WTC11 (cell line): Measurements from ENCODE around the gene ST8SIA1. TPM values are rescaled to one million over a fixed set of nuclear protein-coding genes. Genes with fewer than 3 reads are reported as not detected.

Source experiments
- ATAC-seq: fragments of 200-7000 bp; cut with Tn5 transposase; 2 replicates; pipeline ENCODE4 v1.10.0; 2021; ENCODE audit warnings: mild to moderate bottlenecking, moderate library complexity
- CTCF ChIA-PET: fragments of 300-600 bp; sonication (Branson Sonifier 250); formaldehyde crosslinking; loops from one replicate; lab custom pipeline; 2021; ENCODE audit warnings: antibody characterized with exemption; lab: Charles Lee
- POLR2A ChIA-PET: fragments of 350-600 bp; sonication (Branson Sonifier 250); formaldehyde crosslinking; loops from one replicate; lab custom pipeline; 2021; ENCODE audit warnings: antibody characterized with exemption; lab: Charles Lee
- DNase-seq: peaks from one replicate; pipeline ENCODE4 v3.0.0; 2021; ENCODE audit warnings: low spot score
- H3K27ac Mint-ChIP-seq: 2 replicates; pipeline ENCODE4 v1.8.0; 2021; ENCODE audit warnings: mixed read lengths
- H3K27me3 Mint-ChIP-seq: 2 replicates; pipeline ENCODE4 v1.8.0; 2021; ENCODE audit warnings: low read depth, mild to moderate bottlenecking, moderate library complexity, mixed read lengths
- H3K36me3 Mint-ChIP-seq: 2 replicates; pipeline ENCODE4 v1.8.0; 2021; ENCODE audit warnings: mixed read lengths
- H3K4me1 Mint-ChIP-seq: 2 replicates; pipeline ENCODE4 v1.8.0; 2022; ENCODE audit warnings: mixed read lengths
- H3K4me3 Mint-ChIP-seq: 2 replicates; pipeline ENCODE4 v1.8.0; 2021; ENCODE audit warnings: mild to moderate bottlenecking, moderate library complexity, mixed read lengths
- H3K9me3 Mint-ChIP-seq: 2 replicates; pipeline ENCODE4 v1.8.0; 2021; ENCODE audit warnings: mixed read lengths
- CREB1 ChIP-seq: sonication (generic); formaldehyde crosslinking; IDR thresholded peaks from 2 replicates; pipeline ENCODE4 v1.8.0; 2023; ENCODE audit warnings: mild to moderate bottlenecking, missing genetic modification reagents
- E2F1 ChIP-seq: sonication (generic); formaldehyde crosslinking; IDR thresholded peaks from 2 replicates; pipeline ENCODE4 v1.8.0; 2022; ENCODE audit warnings: mild to moderate bottlenecking, missing genetic modification reagents
- ESRRA ChIP-seq: sonication (generic); formaldehyde crosslinking; IDR thresholded peaks from 2 replicates; pipeline ENCODE4 v1.8.1; 2022; ENCODE audit warnings: mild to moderate bottlenecking, missing genetic modification reagents, borderline replicate concordance
- HMGXB4 ChIP-seq: sonication (generic); formaldehyde crosslinking; IDR thresholded peaks from 2 replicates; pipeline ENCODE4 v1.8.1; 2023; ENCODE audit warnings: mild to moderate bottlenecking, moderate library complexity, missing genetic modification reagents
- IRF1 ChIP-seq: sonication (generic); formaldehyde crosslinking; IDR thresholded peaks from 2 replicates; pipeline ENCODE4 v1.8.0; 2023; ENCODE audit warnings: missing genetic modification reagents
- JUN ChIP-seq: sonication (generic); formaldehyde crosslinking; IDR thresholded peaks from 2 replicates; pipeline ENCODE4 v1.8.0; 2023; ENCODE audit warnings: mild to moderate bottlenecking, missing genetic modification reagents
- MLX ChIP-seq: sonication (generic); formaldehyde crosslinking; IDR thresholded peaks from 2 replicates; pipeline ENCODE4 v1.8.1; 2023; ENCODE audit warnings: mild to moderate bottlenecking, missing genetic modification reagents, moderate library complexity
- MXD4 ChIP-seq: fragments of 250-450 bp; sonication (Bioruptor Pico); IDR thresholded peaks from 2 replicates; pipeline ENCODE4 v1.8.0; 2021; ENCODE audit warnings: mild to moderate bottlenecking, moderate library complexity, borderline replicate concordance
- NR2C2 ChIP-seq: sonication (generic); formaldehyde crosslinking; IDR thresholded peaks from 2 replicates; pipeline ENCODE4 v1.8.0; 2022; ENCODE audit warnings: mild to moderate bottlenecking, missing genetic modification reagents
- NR3C1 ChIP-seq: sonication (generic); formaldehyde crosslinking; conservative IDR thresholded peaks from 2 replicates; pipeline ENCODE4 v1.8.1; 2023; ENCODE audit warnings: low read depth, mild to moderate bottlenecking, missing genetic modification reagents
- RELA ChIP-seq: sonication (generic); formaldehyde crosslinking; IDR thresholded peaks from 2 replicates; pipeline ENCODE4 v1.8.1; 2022; ENCODE audit warnings: missing genetic modification reagents, mild to moderate bottlenecking, borderline replicate concordance
- TEAD1 ChIP-seq: sonication (generic); formaldehyde crosslinking; IDR thresholded peaks from 2 replicates; pipeline ENCODE4 v1.8.0; 2022; ENCODE audit warnings: mild to moderate bottlenecking, missing genetic modification reagents
- USF2 ChIP-seq: sonication (generic); formaldehyde crosslinking; IDR thresholded peaks from 2 replicates; pipeline ENCODE4 v1.8.1; 2023; ENCODE audit warnings: mild to moderate bottlenecking, missing genetic modification reagents, moderate library complexity
- ZNF263 ChIP-seq: sonication (generic); formaldehyde crosslinking; IDR thresholded peaks from 2 replicates; pipeline ENCODE4 v1.8.1; 2022; ENCODE audit warnings: low read depth, mild to moderate bottlenecking, moderate library complexity, missing genetic modification reagents
- ZNF416 ChIP-seq: fragments of 250-450 bp; sonication (Bioruptor Pico); IDR thresholded peaks from 2 replicates; pipeline ENCODE4 v1.9.0; 2021; ENCODE audit warnings: mild to moderate bottlenecking, inconsistent platforms
- ZNF671 ChIP-seq: fragments of 250-450 bp; sonication (Bioruptor Pico); IDR thresholded peaks from 2 replicates; pipeline ENCODE4 v1.8.0; 2021; ENCODE audit warnings: mild to moderate bottlenecking
- total RNA-seq: library from RNA; stranded (reverse); gene quantifications from 3 replicates; pipeline ENCODE4 v1.2.3, GENCODE V29; 2021
- TF ChIP-seq, protein P1 (sequence below): sonication (generic); formaldehyde crosslinking; IDR thresholded peaks from 2 replicates; pipeline ENCODE4 v1.8.0; 2023; ENCODE audit warnings: missing genetic modification reagents, mild to moderate bottlenecking, borderline replicate concordance
- TF ChIP-seq, protein P2 (sequence below): fragments of 250-450 bp; sonication (Bioruptor Pico); IDR thresholded peaks from 2 replicates; pipeline ENCODE4 v1.9.0; 2021; ENCODE audit warnings: mild to moderate bottlenecking
- TF ChIP-seq, protein P3 (sequence below): fragments of 250-450 bp; sonication (Bioruptor Pico); IDR thresholded peaks from 2 replicates; pipeline ENCODE4 v1.9.0; 2021; ENCODE audit warnings: mild to moderate bottlenecking
- TF ChIP-seq, protein P4 (sequence below): sonication (generic); formaldehyde crosslinking; IDR thresholded peaks from 2 replicates; pipeline ENCODE4 v1.8.0; 2023; ENCODE audit warnings: mild to moderate bottlenecking, missing genetic modification reagents

ST8SIA1 gene
- total RNA-seq, 1 experiment from 2014 or later = 2.3 TPM

DNA sequence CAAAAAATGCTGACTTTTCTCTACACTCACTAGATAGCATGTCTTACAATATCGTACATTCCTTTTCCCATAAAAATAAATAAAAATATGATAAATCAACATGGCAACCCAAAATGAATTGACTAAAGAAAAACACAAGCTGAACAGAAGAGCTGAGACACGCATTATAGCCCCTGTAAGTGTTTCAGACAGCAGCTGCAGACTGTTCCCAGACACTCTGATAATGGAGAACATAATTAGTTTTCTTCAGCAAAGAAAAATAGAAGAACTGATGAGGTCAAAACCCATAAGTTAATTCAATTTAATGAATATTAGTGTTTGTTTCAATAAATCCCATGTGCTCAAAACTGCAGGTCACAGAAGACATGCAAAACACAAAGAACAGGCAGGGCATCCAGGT, 23.8 kb downstream of the ST8SIA1 start:
- ChIA-PET CTCF (interaction anchor here (1.5 kb wide), 1 partner anchor 25 kb away, joined by 4 read pairs; no protein-coding TSS in a partner anchor), POLR2A (no interaction called here)
- Mint-ChIP-seq H3K36me3 (no peaks in the 10 kb centered on the region), H3K9me3 (no peaks in the 10 kb centered on the region), H3K4me1 (no peaks in the 10 kb centered on the region), H3K4me3 (no peak overlapping the region), H3K27me3 (no peaks in the 10 kb centered on the region), H3K27ac (no peak overlapping the region)
- DNase-seq (no peak), ATAC-seq (no peak)
- no peak for TF ChIP-seq USF2
- TF ChIP-seq NR2C2 = no peak
- no peak for TF ChIP-seq ZNF671 (CRISPR knock-in tag)
- no peak for TF ChIP-seq NR3C1 (CRISPR knock-in tag)
- no peak for TF ChIP-seq RELA (CRISPR knock-in tag)
- TF ChIP-seq CREB1 (CRISPR knock-in tag) = no peak
- no peak for TF ChIP-seq MLX (CRISPR knock-in tag)
- no peak for TF ChIP-seq ESRRA (CRISPR knock-in tag)
- TF ChIP-seq, all 79 proteins: peak for 0

- ChIA-PET CTCF (interaction anchor here (1.5 kb wide), 1 partner anchor 25 kb away, joined by 4 read pairs; no protein-coding TSS in a partner anchor), POLR2A (no interaction called here)
- DNase-seq (no peak), ATAC-seq (no peak)
- no peak overlapping the region for H3K4me3 Mint-ChIP-seq
- no peaks in the 10 kb centered on the region for H3K36me3 Mint-ChIP-seq
- no peaks in the 10 kb centered on the region for H3K27me3 Mint-ChIP-seq
- H3K9me3 Mint-ChIP-seq = no peaks in the 10 kb centered on the region
- no peak overlapping the region for H3K27ac Mint-ChIP-seq
- no peaks in the 10 kb centered on the region for H3K4me1 Mint-ChIP-seq
- TF ChIP-seq JUN (no peak), IRF1 (CRISPR knock-in tag) (no peak), ZNF416 (CRISPR knock-in tag) (no peak), MXD4 (CRISPR knock-in tag) (no peak), E2F1 (CRISPR knock-in tag) (no peak), ZNF263 (CRISPR knock-in tag) (no peak), TEAD1 (CRISPR knock-in tag) (no peak), HMGXB4 (CRISPR knock-in tag) (no peak)
- TF ChIP-seq, protein P1, sequence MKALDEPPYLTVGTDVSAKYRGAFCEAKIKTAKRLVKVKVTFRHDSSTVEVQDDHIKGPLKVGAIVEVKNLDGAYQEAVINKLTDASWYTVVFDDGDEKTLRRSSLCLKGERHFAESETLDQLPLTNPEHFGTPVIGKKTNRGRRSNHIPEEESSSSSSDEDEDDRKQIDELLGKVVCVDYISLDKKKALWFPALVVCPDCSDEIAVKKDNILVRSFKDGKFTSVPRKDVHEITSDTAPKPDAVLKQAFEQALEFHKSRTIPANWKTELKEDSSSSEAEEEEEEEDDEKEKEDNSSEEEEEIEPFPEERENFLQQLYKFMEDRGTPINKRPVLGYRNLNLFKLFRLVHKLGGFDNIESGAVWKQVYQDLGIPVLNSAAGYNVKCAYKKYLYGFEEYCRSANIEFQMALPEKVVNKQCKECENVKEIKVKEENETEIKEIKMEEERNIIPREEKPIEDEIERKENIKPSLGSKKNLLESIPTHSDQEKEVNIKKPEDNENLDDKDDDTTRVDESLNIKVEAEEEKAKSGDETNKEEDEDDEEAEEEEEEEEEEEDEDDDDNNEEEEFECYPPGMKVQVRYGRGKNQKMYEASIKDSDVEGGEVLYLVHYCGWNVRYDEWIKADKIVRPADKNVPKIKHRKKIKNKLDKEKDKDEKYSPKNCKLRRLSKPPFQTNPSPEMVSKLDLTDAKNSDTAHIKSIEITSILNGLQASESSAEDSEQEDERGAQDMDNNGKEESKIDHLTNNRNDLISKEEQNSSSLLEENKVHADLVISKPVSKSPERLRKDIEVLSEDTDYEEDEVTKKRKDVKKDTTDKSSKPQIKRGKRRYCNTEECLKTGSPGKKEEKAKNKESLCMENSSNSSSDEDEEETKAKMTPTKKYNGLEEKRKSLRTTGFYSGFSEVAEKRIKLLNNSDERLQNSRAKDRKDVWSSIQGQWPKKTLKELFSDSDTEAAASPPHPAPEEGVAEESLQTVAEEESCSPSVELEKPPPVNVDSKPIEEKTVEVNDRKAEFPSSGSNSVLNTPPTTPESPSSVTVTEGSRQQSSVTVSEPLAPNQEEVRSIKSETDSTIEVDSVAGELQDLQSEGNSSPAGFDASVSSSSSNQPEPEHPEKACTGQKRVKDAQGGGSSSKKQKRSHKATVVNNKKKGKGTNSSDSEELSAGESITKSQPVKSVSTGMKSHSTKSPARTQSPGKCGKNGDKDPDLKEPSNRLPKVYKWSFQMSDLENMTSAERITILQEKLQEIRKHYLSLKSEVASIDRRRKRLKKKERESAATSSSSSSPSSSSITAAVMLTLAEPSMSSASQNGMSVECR = no peak
- TF ChIP-seq, protein P2, sequence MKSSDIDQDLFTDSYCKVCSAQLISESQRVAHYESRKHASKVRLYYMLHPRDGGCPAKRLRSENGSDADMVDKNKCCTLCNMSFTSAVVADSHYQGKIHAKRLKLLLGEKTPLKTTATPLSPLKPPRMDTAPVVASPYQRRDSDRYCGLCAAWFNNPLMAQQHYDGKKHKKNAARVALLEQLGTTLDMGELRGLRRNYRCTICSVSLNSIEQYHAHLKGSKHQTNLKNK (CRISPR knock-in tag) = no peak
- TF ChIP-seq, protein P3, sequence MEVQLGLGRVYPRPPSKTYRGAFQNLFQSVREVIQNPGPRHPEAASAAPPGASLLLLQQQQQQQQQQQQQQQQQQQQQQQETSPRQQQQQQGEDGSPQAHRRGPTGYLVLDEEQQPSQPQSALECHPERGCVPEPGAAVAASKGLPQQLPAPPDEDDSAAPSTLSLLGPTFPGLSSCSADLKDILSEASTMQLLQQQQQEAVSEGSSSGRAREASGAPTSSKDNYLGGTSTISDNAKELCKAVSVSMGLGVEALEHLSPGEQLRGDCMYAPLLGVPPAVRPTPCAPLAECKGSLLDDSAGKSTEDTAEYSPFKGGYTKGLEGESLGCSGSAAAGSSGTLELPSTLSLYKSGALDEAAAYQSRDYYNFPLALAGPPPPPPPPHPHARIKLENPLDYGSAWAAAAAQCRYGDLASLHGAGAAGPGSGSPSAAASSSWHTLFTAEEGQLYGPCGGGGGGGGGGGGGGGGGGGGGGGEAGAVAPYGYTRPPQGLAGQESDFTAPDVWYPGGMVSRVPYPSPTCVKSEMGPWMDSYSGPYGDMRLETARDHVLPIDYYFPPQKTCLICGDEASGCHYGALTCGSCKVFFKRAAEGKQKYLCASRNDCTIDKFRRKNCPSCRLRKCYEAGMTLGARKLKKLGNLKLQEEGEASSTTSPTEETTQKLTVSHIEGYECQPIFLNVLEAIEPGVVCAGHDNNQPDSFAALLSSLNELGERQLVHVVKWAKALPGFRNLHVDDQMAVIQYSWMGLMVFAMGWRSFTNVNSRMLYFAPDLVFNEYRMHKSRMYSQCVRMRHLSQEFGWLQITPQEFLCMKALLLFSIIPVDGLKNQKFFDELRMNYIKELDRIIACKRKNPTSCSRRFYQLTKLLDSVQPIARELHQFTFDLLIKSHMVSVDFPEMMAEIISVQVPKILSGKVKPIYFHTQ (CRISPR knock-in tag) = no peak
- TF ChIP-seq, protein P4, sequence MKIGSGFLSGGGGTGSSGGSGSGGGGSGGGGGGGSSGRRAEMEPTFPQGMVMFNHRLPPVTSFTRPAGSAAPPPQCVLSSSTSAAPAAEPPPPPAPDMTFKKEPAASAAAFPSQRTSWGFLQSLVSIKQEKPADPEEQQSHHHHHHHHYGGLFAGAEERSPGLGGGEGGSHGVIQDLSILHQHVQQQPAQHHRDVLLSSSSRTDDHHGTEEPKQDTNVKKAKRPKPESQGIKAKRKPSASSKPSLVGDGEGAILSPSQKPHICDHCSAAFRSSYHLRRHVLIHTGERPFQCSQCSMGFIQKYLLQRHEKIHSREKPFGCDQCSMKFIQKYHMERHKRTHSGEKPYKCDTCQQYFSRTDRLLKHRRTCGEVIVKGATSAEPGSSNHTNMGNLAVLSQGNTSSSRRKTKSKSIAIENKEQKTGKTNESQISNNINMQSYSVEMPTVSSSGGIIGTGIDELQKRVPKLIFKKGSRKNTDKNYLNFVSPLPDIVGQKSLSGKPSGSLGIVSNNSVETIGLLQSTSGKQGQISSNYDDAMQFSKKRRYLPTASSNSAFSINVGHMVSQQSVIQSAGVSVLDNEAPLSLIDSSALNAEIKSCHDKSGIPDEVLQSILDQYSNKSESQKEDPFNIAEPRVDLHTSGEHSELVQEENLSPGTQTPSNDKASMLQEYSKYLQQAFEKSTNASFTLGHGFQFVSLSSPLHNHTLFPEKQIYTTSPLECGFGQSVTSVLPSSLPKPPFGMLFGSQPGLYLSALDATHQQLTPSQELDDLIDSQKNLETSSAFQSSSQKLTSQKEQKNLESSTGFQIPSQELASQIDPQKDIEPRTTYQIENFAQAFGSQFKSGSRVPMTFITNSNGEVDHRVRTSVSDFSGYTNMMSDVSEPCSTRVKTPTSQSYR (CRISPR knock-in tag) = no peak
These were observed 24.2 kb downstream of the ST8SIA1 start for GRCh38 chr12:22310275-22310674.
